GM21528 (cell line): ENCODE results near the gene SNAPC5.
"Not testable (repeated sequence)": the region's sequence is repeated elsewhere in the genome, so short reads cannot be mapped to it uniquely, and the experiment has no call there.

Source experiments
- ATAC-seq: cut with Tn5 transposase; IDR thresholded peaks from one replicate; pipeline ENCODE4 v1.9.1; 2021; ENCODE audit warnings: mild to moderate bottlenecking, moderate library complexity; ENCODE audit not compliant: unreplicated experiment, low FRiP score

SNAPC5 gene

GRCh38 chr15:66494262-66494661 lies 3.3 kb downstream of the SNAPC5 start:
- no peak for ATAC-seq

- ATAC-seq: no peak
Measured at GRCh38 chr15:66491846-66492245, 5.7 kb downstream of the SNAPC5 start.

- no peak for ATAC-seq
Measured at GRCh38 chr15:66489179-66489791, 8.3 kb downstream of the SNAPC5 start.

GRCh38 chr15:66488525-66488924 lies 9.0 kb downstream of the SNAPC5 start:
- no peak for ATAC-seq

- ATAC-seq: no peak
Measured at GRCh38 chr15:66486887-66487286, 10.7 kb downstream of the SNAPC5 start.

GRCh38 chr15:66484539-66485112 lies 12.9 kb downstream of the SNAPC5 start:
- no peak for ATAC-seq

GRCh38 chr15:66483131-66483566 lies 14.4 kb downstream of the SNAPC5 start:
- ATAC-seq: no peak

GRCh38 chr15:66482539-66482938 lies 15.0 kb downstream of the SNAPC5 start:
- ATAC-seq: no peak

- no peak for ATAC-seq
Measured at GRCh38 chr15:66481107-66481856, 16.3 kb downstream of the SNAPC5 start.

- no peak for ATAC-seq
Measured at GRCh38 chr15:66480267-66480666, 17.3 kb downstream of the SNAPC5 start.

- no peak for ATAC-seq
Measured at GRCh38 chr15:66477011-66477410, 20.6 kb downstream of the SNAPC5 start.

- ATAC-seq: no peak
Measured at GRCh38 chr15:66476535-66476934, 21.0 kb downstream of the SNAPC5 start.

- no peak for ATAC-seq
Measured at GRCh38 chr15:66474963-66475362, 22.6 kb downstream of the SNAPC5 start.

GRCh38 chr15:66474135-66474534 lies 23.4 kb downstream of the SNAPC5 start:
- ATAC-seq: no peak

GRCh38 chr15:66472176-66472999 lies 25.2 kb downstream of the SNAPC5 start:
- ATAC-seq: peak; percentile 77

- not testable (repeated sequence) for ATAC-seq
Measured at GRCh38 chr15:66470825-66471224, 26.7 kb downstream of the SNAPC5 start.

GRCh38 chr15:66467162-66468040 lies 30.2 kb downstream of the SNAPC5 start:
- ATAC-seq: not testable (repeated sequence)

GRCh38 chr15:66465294-66465693 lies 32.3 kb downstream of the SNAPC5 start:
- not testable (repeated sequence) for ATAC-seq

GRCh38 chr15:66462627-66463026 lies 34.9 kb downstream of the SNAPC5 start:
- ATAC-seq: no peak

- ATAC-seq: no peak
Measured at GRCh38 chr15:66461917-66462316, 35.6 kb downstream of the SNAPC5 start.
